Measurements from ENCODE around the gene RASSF3.

GRCh38 chr12:64656429-64656828 is 46.1 kb downstream of the RASSF3 start:
- no peak for TF ChIP-seq POLR2AphosphoS5 (IDR thresholded peaks at IDR 0.05)
- TF ChIP-seq, protein P1, sequence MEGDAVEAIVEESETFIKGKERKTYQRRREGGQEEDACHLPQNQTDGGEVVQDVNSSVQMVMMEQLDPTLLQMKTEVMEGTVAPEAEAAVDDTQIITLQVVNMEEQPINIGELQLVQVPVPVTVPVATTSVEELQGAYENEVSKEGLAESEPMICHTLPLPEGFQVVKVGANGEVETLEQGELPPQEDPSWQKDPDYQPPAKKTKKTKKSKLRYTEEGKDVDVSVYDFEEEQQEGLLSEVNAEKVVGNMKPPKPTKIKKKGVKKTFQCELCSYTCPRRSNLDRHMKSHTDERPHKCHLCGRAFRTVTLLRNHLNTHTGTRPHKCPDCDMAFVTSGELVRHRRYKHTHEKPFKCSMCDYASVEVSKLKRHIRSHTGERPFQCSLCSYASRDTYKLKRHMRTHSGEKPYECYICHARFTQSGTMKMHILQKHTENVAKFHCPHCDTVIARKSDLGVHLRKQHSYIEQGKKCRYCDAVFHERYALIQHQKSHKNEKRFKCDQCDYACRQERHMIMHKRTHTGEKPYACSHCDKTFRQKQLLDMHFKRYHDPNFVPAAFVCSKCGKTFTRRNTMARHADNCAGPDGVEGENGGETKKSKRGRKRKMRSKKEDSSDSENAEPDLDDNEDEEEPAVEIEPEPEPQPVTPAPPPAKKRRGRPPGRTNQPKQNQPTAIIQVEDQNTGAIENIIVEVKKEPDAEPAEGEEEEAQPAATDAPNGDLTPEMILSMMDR (IDR thresholded peaks at IDR 0.05) = no peak
- TF ChIP-seq POLR2A (IDR thresholded peaks at IDR 0.05) = no peak
- no peak for TF ChIP-seq EP300 (IDR thresholded peaks at IDR 0.05)

Measured in sigmoid colon (tissue), 4 donors.